NCI-H526 (cell line): Measurements from ENCODE around the gene GLG1.
A peak's percentile ranks its signal among the peaks of the same experiment; 100 is the strongest.
"Not testable (repeated sequence)": the region's sequence is repeated elsewhere in the genome, so short reads cannot be mapped to it uniquely, and the experiment has no call there.

Experiments
- DNase-seq, 2 experiments: peaks; one replicate each; lab custom pipeline; 2025; lab: John Stamatoyannopoulos, UW

The GLG1 gene

GRCh38 chr16:74443624-74444346, 163.1 kb downstream of the GLG1 start:
- DNase-seq, result not testable (repeated sequence)

GRCh38 chr16:74439685-74440084, 167.2 kb downstream of the GLG1 start:
- DNase-seq, result no peak

- no peak for DNase-seq
Measured at GRCh38 chr16:74438492-74438979, 168.4 kb downstream of the GLG1 start.

- no peak for DNase-seq
Measured at GRCh38 chr16:74431516-74431915, 175.4 kb downstream of the GLG1 start.

- peak in 1 of 2 experiments; percentile 29 for DNase-seq
Measured at GRCh38 chr16:74430036-74430712, 176.7 kb downstream of the GLG1 start.

- DNase-seq, result not testable (repeated sequence)
Measured at GRCh38 chr16:74428493-74428892, 178.4 kb downstream of the GLG1 start.

GRCh38 chr16:74425751-74426150, 181.2 kb downstream of the GLG1 start:
- DNase-seq, result not testable (repeated sequence)

- not testable (repeated sequence) for DNase-seq
Measured at GRCh38 chr16:74423721-74424120, 183.2 kb downstream of the GLG1 start.

- DNase-seq, result not testable (repeated sequence)
Measured at GRCh38 chr16:74422086-74422485, 184.8 kb downstream of the GLG1 start.

GRCh38 chr16:74421482-74421785, 185.5 kb downstream of the GLG1 start:
- not testable (repeated sequence) for DNase-seq

GRCh38 chr16:74420612-74421481, 186.1 kb downstream of the GLG1 start, which contains the start of gene CLEC18B:
CLEC18B (minus strand) TSS chr16:74421478; CDS start chr16:74421270, 208 bp downstream.
- not testable (repeated sequence) for DNase-seq

GRCh38 chr16:74419811-74420210, 187.1 kb downstream of the GLG1 start:
- not testable (repeated sequence) for DNase-seq

GRCh38 chr16:74417897-74418296, 189.0 kb downstream of the GLG1 start:
- not testable (repeated sequence) for DNase-seq

- DNase-seq, result not testable (repeated sequence)
Measured at GRCh38 chr16:74413920-74414319, 193.0 kb downstream of the GLG1 start.

GRCh38 chr16:74413485-74413884, 193.4 kb downstream of the GLG1 start:
- not testable (repeated sequence) for DNase-seq

GRCh38 chr16:74412775-74413390, 194.0 kb downstream of the GLG1 start:
- not testable (repeated sequence) for DNase-seq

- not testable (repeated sequence) for DNase-seq
Measured at GRCh38 chr16:74412138-74412774, 194.7 kb downstream of the GLG1 start.

GRCh38 chr16:74410981-74411380, 195.9 kb downstream of the GLG1 start:
- not testable (repeated sequence) for DNase-seq

GRCh38 chr16:74410057-74410957, 196.6 kb downstream of the GLG1 start:
- DNase-seq, result not testable (repeated sequence)
